GM23338 (cell line): ENCODE data around the gene RBBP4. TPM values are rescaled to one million over a fixed set of nuclear protein-coding genes. Genes with fewer than 3 reads are reported as not detected.

Experiments used
- ATAC-seq: fragments of 200-7000 bp; cut with Tn5 transposase; 3 replicates; pipeline ENCODE4 v1.9.1; 2020
- DNase-seq: peaks from one replicate; pipeline ENCODE4 v3.0.0-alpha.2; 2015; ENCODE audit warnings: low spot score
- H2AFZ ChIP-seq: fragments of 200-600 bp; sonication (generic); 2 replicates; pipeline ENCODE4 v1.8.0; 2016; ENCODE audit warnings: antibody characterized with exemption, mild to moderate bottlenecking, moderate library complexity
- H3F3A ChIP-seq: fragments of 200-600 bp; sonication (generic); replicated peaks from 2 replicates; pipeline ENCODE4 v1.8.0; 2017; ENCODE audit warnings: antibody characterized with exemption, mixed run types, low read depth
- H3K27ac ChIP-seq: fragments of 200-600 bp; sonication (generic); 2 replicates; pipeline ENCODE4 v1.6.1; 2016; ENCODE audit warnings: low read depth
- H3K27me3 ChIP-seq: fragments of 200-600 bp; sonication (generic); 2 replicates; pipeline ENCODE4 v1.8.0; 2016; ENCODE audit warnings: mild to moderate bottlenecking, mixed run types, moderate library complexity; ENCODE audit not compliant: insufficient read depth
- H3K36me3 ChIP-seq: fragments of 200-600 bp; sonication (generic); 2 replicates; pipeline ENCODE4 v1.8.0; 2016; ENCODE audit warnings: mild to moderate bottlenecking; ENCODE audit not compliant: insufficient read depth
- H3K4me1 ChIP-seq: fragments of 200-600 bp; sonication (generic); 2 replicates; pipeline ENCODE4 v1.8.0; 2016; ENCODE audit warnings: mild to moderate bottlenecking, moderate library complexity; ENCODE audit not compliant: insufficient read depth
- H3K4me2 ChIP-seq: fragments of 200-600 bp; sonication (generic); 2 replicates; pipeline ENCODE4 v1.7.1; 2017; ENCODE audit warnings: mixed run types
- H3K4me3 ChIP-seq: fragments of 200-600 bp; sonication (generic); 2 replicates; pipeline ENCODE4 v1.6.1; 2016; ENCODE audit warnings: mixed run types
- H3K79me2 ChIP-seq: fragments of 200-600 bp; sonication (generic); replicated peaks from 2 replicates; pipeline ENCODE4 v1.8.0; 2017; ENCODE audit warnings: mild to moderate bottlenecking; ENCODE audit not compliant: insufficient read depth
- H3K9me2 ChIP-seq: fragments of 200-600 bp; sonication (generic); 2 replicates; pipeline ENCODE4 v1.8.0; 2017; ENCODE audit not compliant: insufficient read depth
- H4K20me1 ChIP-seq: fragments of 200-600 bp; sonication (generic); replicated peaks from 2 replicates; pipeline ENCODE4 v1.8.0; 2017; ENCODE audit warnings: mild to moderate bottlenecking; ENCODE audit not compliant: insufficient read depth
- H3K27ac Mint-ChIP-seq: 2 replicates; pipeline ENCODE4 v1.8.0; 2020; ENCODE audit warnings: inconsistent platforms, mild to moderate bottlenecking, moderate library complexity, mixed read lengths
- H3K27me3 Mint-ChIP-seq: 3 replicates; pipeline ENCODE4 v1.8.0; 2022; ENCODE audit warnings: low read depth, mild to moderate bottlenecking, moderate library complexity, mixed read lengths, inconsistent platforms; ENCODE audit not compliant: insufficient read depth, poor library complexity
- H3K36me3 Mint-ChIP-seq: 3 replicates; pipeline ENCODE4 v1.8.0; 2021; ENCODE audit warnings: low read depth, mild to moderate bottlenecking, inconsistent platforms, moderate library complexity, mixed read lengths
- H3K4me1 Mint-ChIP-seq: 3 replicates; pipeline ENCODE4 v1.8.0; 2020; ENCODE audit warnings: mild to moderate bottlenecking, inconsistent platforms, mixed read lengths
- H3K4me3 Mint-ChIP-seq: 3 replicates; pipeline ENCODE4 v1.8.0; 2021; ENCODE audit warnings: moderate library complexity, mild to moderate bottlenecking, inconsistent platforms, mixed read lengths
- H3K9me3 Mint-ChIP-seq: 3 replicates; pipeline ENCODE4 v1.8.0; 2020; ENCODE audit warnings: moderate library complexity, mild to moderate bottlenecking, inconsistent platforms, mixed read lengths
- CREB1 ChIP-seq: fragments of 250-450 bp; sonication (Bioruptor Pico); IDR thresholded peaks from 2 replicates; pipeline ENCODE4 v1.5.0; 2020; ENCODE audit warnings: low read depth, mild to moderate bottlenecking, moderate library complexity
- ETS1 ChIP-seq: IDR thresholded peaks from 2 replicates; pipeline ENCODE4 v1.6.1; 2016; ENCODE audit warnings: antibody characterized with exemption
- JUNB ChIP-seq: IDR thresholded peaks from one replicate; pipeline ENCODE4 v1.6.1; 2016; ENCODE audit warnings: antibody characterized with exemption; ENCODE audit not compliant: unreplicated experiment
- NANOG ChIP-seq: IDR thresholded peaks from 2 replicates; pipeline ENCODE4 v1.6.1; 2016; ENCODE audit warnings: antibody characterized with exemption, borderline replicate concordance
- POLR2AphosphoS5 ChIP-seq: IDR thresholded peaks from 2 replicates; pipeline ENCODE4 v1.6.1; 2016; ENCODE audit warnings: antibody characterized with exemption, low read depth
- REST ChIP-seq: IDR thresholded peaks from one replicate; pipeline ENCODE4 v1.6.1; 2018; ENCODE audit warnings: antibody characterized with exemption; ENCODE audit not compliant: unreplicated experiment
- ZNF114 ChIP-seq: fragments of 250-450 bp; sonication (Bioruptor Pico); IDR thresholded peaks from 2 replicates; pipeline ENCODE4 v1.5.0; 2020; ENCODE audit warnings: mild to moderate bottlenecking, moderate library complexity
- ZNF331 ChIP-seq: fragments of 250-450 bp; sonication (Bioruptor Pico); IDR thresholded peaks from 2 replicates; pipeline ENCODE4 v1.5.0; 2020; ENCODE audit warnings: low read depth, mild to moderate bottlenecking, moderate library complexity
- ZNF462 ChIP-seq: fragments of 250-450 bp; sonication (Bioruptor Pico); IDR thresholded peaks from 2 replicates; pipeline ENCODE4 v1.5.0; 2020; ENCODE audit warnings: mild to moderate bottlenecking, moderate library complexity
- polyA plus RNA-seq: library from polyadenylated mRNA; unstranded; fragments of >200 nt; fragmentation: Nextera tagmentation; extraction: Ambion mirVana; gene quantifications from 2 replicates; pipeline ENCODE4 v1.2.1, GENCODE V29; 2016
- total RNA-seq: library from RNA; depleted of rRNA; stranded (reverse); fragments of >200 nt; shearing (Covaris generic); gene quantifications from 2 replicates; pipeline ENCODE4 v1.2.3, GENCODE V29; 2014

Gene RBBP4
- total and polyA plus RNA-seq, 2 experiments from 2014 or later: 262 to 312 TPM

- H2AFZ ChIP-seq: no peak overlapping the region
- H3K9me2 ChIP-seq: 0 out of 2 replicates have a peak, but pooled peaks cover 3% of the 10 kb centered on the region
- no peak overlapping the region for H3K27ac Mint-ChIP-seq
- no peaks in the 10 kb centered on the region for H3K4me1 ChIP-seq
- H3K4me1 Mint-ChIP-seq: peaks cover 3% of the 10 kb centered on the region; the same call in 2 of the 3 replicates
- TF ChIP-seq ZNF331 (CRISPR knock-in tag) (no peak), ETS1 (no peak), POLR2AphosphoS5 (no peak), REST (no peak), ZNF114 (CRISPR knock-in tag) (no peak), NANOG (no peak), ZNF462 (CRISPR knock-in tag) (no peak), CREB1 (CRISPR knock-in tag) (no peak), JUNB (no peak)
- H3K36me3 Mint-ChIP-seq: no peaks in the 10 kb centered on the region
- H3K4me3 ChIP-seq: no peak overlapping the region
- no peaks in the 10 kb centered on the region for H3K27me3 ChIP-seq
- H3F3A ChIP-seq: no peaks in the 10 kb centered on the region
- H3K4me3 Mint-ChIP-seq: no peak overlapping the region
- H3K27me3 Mint-ChIP-seq: peaks cover 15% of the 10 kb centered on the region
- no peaks in the 10 kb centered on the region for H3K36me3 ChIP-seq
- ATAC-seq (no peak), DNase-seq (no peak)
- no peaks in the 10 kb centered on the region; the same call in 1 of the 2 replicates for H4K20me1 ChIP-seq
- no peak overlapping the region for H3K27ac ChIP-seq
- no peaks in the 10 kb centered on the region for H3K79me2 ChIP-seq
- H3K4me2 ChIP-seq: no peak overlapping the region
- no peaks in the 10 kb centered on the region for H3K9me3 Mint-ChIP-seq
Measured at GRCh38 chr1:32695098-32695904, 44.3 kb downstream of the RBBP4 start.
